GM12873 (cell line): ENCODE measurements around the gene OTOG.

Source experiments
- TF ChIP-seq, protein P1 (sequence below): IDR thresholded peaks from 2 replicates; pipeline ENCODE4 v1.5.1; 2012; ENCODE audit warnings: low read depth, mild to moderate bottlenecking, moderate library complexity, low read length, control low read depth; ENCODE audit not compliant: insufficient read depth; ENCODE audit errors: missing control alignments

OTOG gene

DNA sequence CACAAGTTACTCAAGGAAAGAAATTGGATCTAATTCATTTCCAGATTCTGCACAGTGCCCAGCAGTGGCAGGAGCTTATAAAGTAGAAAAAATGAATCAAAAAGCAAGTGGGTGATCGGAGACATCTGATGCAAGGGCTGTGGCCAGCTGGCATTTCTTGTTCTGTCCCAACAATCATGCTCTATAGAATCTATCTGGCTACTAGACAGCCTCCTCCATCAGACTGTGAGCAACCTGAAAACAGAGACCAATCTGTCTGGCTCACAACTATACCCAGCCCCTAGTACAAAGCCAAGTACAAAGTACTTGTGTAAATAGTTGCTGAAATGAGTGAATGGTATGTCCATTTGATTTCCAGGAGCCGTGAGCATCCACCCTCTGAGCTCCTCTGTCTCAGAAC lies 14.3 kb upstream of the OTOG start:
- TF ChIP-seq, protein P1, sequence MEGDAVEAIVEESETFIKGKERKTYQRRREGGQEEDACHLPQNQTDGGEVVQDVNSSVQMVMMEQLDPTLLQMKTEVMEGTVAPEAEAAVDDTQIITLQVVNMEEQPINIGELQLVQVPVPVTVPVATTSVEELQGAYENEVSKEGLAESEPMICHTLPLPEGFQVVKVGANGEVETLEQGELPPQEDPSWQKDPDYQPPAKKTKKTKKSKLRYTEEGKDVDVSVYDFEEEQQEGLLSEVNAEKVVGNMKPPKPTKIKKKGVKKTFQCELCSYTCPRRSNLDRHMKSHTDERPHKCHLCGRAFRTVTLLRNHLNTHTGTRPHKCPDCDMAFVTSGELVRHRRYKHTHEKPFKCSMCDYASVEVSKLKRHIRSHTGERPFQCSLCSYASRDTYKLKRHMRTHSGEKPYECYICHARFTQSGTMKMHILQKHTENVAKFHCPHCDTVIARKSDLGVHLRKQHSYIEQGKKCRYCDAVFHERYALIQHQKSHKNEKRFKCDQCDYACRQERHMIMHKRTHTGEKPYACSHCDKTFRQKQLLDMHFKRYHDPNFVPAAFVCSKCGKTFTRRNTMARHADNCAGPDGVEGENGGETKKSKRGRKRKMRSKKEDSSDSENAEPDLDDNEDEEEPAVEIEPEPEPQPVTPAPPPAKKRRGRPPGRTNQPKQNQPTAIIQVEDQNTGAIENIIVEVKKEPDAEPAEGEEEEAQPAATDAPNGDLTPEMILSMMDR: no peak

GRCh38 chr11:17533341-17533740 lies 13.7 kb upstream of the OTOG start:
- TF ChIP-seq, protein P1: no peak

DNA sequence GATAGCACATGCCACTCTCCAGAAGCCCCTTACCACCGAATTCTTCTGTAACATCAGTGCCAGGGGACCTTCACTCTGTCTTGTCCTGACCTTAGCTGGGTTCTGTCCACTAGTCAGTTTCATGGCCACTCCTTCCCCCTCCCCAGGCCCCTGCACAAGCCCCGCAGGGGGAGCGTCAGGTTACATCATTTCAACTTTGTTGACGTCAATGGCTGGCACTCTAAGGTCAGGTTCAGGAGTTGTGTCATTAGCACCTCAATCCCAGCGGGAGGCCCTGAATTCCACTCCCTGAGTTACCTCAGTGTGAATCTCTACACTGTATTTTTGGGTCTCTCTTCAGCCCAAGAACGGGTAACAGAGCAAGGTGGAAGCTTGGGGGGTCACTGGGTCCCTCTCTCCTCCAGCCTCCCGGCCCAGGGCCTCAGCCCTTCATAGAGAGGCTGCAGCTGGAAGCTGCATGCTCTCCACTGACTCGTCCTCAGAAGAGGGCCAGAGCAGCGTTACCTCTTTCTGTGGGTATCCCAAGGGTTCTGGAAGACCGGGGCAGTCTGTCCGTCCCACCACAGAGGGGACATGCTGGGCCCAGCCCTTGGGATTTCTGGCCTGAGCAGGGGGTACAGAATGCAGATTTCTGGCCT lies 13.2 kb upstream of the OTOG start:
- TF ChIP-seq, protein P1: no peak

DNA sequence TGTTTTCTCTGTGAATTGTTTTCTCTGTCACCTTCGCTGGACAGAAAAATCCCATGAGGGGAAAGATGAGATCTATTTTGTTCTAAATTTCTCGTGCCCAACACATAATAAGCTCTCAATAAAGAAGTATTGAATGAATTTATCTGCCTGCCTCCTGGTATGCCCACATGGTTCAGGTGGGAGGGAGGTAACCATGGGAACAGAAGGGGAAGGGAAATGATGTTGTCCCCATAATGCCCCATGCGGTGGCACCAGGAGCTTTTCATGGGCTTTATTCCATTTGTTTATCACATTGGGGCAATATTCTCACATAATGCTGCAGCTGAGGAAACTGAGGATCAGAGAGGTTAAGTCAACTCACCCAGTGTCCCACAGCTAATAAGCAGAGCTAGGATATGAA lies 11.6 kb upstream of the OTOG start:
- TF ChIP-seq, protein P1: no peak

DNA sequence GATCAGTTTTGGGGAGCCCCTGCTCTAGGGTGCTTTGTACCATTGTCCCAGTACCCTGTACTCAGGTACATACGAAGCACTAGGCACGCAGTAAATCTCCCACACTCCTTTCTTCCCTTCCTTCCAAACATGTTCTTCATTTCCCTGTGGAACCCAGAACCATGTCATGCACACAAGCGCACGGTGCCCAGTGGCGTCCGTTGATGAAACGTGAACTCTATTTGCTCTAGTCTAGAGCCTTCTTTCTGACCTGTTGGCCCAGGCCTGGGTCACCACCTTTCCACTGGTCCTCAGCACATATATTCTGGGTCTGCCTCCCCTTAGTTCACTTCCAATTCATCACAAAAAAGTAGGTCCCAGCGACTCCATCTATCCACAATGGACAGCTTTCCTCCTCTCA lies 9.8 kb upstream of the OTOG start:
- TF ChIP-seq, protein P1: no peak

DNA sequence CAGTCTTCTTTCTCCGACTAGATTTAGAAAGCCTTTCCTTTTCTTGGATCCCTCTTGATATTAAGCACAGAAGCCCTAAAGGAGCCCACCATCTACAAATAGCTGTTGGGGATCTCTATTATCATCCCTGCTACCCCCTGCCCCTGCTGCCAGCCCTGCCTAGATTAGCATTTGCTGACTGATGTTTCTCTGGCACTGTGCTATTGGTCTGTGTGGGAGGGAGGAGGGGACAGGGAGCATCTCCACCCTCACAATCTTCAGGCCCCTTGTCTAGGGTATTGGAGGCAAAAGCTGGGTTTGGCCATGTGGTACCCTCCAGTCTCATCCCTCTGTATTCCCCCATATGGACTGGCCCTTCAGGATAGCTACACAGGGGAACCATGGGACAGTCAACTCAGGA lies 9.0 kb upstream of the OTOG start:
- TF ChIP-seq, protein P1: no peak

GRCh38 chr11:17538731-17539130 lies 8.3 kb upstream of the OTOG start:
- TF ChIP-seq, protein P1: no peak
